GM12892 (cell line): Measurements from ENCODE around the gene PRUNE1.

ENCODE experiments used
- POLR2A ChIP-seq: IDR thresholded peaks from 2 replicates; pipeline ENCODE4 v1.6.1; 2011; ENCODE audit warnings: low read depth, low read length, control low read depth
- POLR2AphosphoS5 ChIP-seq: IDR thresholded peaks from 2 replicates; pipeline ENCODE4 v1.6.1; 2011; ENCODE audit warnings: low read depth, low read length, control low read depth

GRCh38 chr1:150965605-150966004 is 42.6 kb upstream of the PRUNE1 start:
- TF ChIP-seq POLR2A (no peak), POLR2AphosphoS5 (no peak)
